ENCODE results near the gene MYBBP1A. TPM values are rescaled to one million over a fixed set of nuclear protein-coding genes. Genes with fewer than 3 reads are reported as not detected.

MYBBP1A gene
- total RNA-seq, 4 donors from 2014 or later: 25.4 to 148 (median 81.5) TPM

DNA sequence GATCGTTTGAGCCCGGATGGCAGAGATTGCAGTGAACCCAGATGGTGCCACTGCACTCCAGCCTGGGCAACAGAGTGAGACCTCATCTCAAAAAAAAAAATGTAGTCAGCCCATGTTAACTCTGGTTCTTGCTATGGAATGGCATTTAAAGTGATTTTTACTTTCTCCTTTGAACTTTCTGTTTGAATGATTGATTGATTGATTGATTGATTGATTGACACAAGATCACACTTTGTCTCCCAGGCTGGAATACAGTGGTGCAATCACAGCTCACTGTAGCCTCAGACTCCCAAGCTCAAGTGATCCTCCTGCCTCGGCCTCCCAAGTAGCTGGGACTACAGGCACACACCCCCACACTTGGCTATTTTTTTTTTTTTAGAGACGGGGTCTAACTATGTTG lies 46.1 kb upstream of the MYBBP1A start:
- no peaks in the 10 kb centered on the region for H3K36me3 ChIP-seq
- no peak overlapping the region for H3K4me3 ChIP-seq
- no peak for TF ChIP-seq EP300 (IDR thresholded peaks at IDR 0.05; ENCODE audit: low read depth)
- TF ChIP-seq, protein P1, sequence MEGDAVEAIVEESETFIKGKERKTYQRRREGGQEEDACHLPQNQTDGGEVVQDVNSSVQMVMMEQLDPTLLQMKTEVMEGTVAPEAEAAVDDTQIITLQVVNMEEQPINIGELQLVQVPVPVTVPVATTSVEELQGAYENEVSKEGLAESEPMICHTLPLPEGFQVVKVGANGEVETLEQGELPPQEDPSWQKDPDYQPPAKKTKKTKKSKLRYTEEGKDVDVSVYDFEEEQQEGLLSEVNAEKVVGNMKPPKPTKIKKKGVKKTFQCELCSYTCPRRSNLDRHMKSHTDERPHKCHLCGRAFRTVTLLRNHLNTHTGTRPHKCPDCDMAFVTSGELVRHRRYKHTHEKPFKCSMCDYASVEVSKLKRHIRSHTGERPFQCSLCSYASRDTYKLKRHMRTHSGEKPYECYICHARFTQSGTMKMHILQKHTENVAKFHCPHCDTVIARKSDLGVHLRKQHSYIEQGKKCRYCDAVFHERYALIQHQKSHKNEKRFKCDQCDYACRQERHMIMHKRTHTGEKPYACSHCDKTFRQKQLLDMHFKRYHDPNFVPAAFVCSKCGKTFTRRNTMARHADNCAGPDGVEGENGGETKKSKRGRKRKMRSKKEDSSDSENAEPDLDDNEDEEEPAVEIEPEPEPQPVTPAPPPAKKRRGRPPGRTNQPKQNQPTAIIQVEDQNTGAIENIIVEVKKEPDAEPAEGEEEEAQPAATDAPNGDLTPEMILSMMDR (IDR thresholded peaks at IDR 0.05): no peak
- no peak for TF ChIP-seq POLR2A (IDR thresholded peaks at IDR 0.05)
- TF ChIP-seq POLR2AphosphoS5 (IDR thresholded peaks at IDR 0.05): no peak
- 88% methylated on average over 4 of the region's 4 CpGs; no CpG with 5 or more reads in 1 of the 2 donors for WGBS, 2 donors (ENCODE audit: low coverage in 1 of 2)
- H3K9me3 ChIP-seq: no peaks in the 10 kb centered on the region
- H3K4me1 ChIP-seq: peaks cover 0 to 3% (median 0%) of the 10 kb centered on the region in 4 donors
- DNase-seq: no peak
- H3K27me3 ChIP-seq: no peaks in the 10 kb centered on the region
- in situ Hi-C loops (cut with MboI; ENCODE audit: low pct_ligation_motif_present in 1 of 4, low pct_unique_long_range_greater_than_20kb in 1 of 4, low sequenced_read_pairs in 3 of 4): loop anchor here in 1 of 4 donors (25.0 kb wide), 1 partner anchor 164 kb away; the partner anchor contains the start of gene SPNS3
- intact Hi-C loops (cut with DNase I; ENCODE audit: low total_unique reads): no loop called here
- H3K27ac ChIP-seq: no peak overlapping the region

- intact Hi-C loops (cut with DNase I; ENCODE audit: low total_unique reads) (no loop called here), in situ Hi-C loops (cut with MboI; ENCODE audit: low pct_ligation_motif_present in 1 of 4, low pct_unique_long_range_greater_than_20kb in 1 of 4, low sequenced_read_pairs in 3 of 4) (loop anchor here in 1 of 4 donors (25.0 kb wide), 1 partner anchor 163 kb away; the partner anchor contains the start of gene SPNS3)
- no peak for DNase-seq
- Histone ChIP-seq H3K27me3 (no peaks in the 10 kb centered on the region), H3K27ac (peak overlapping the region in 1 of 4 donors; percentile 45), H3K9me3 (no peaks in the 10 kb centered on the region), H3K36me3 (no peaks in the 10 kb centered on the region), H3K4me1 (peaks cover 0 to 3% (median 0%) of the 10 kb centered on the region in 4 donors), H3K4me3 (no peak overlapping the region)
- no peak for TF ChIP-seq EP300 (IDR thresholded peaks at IDR 0.05; ENCODE audit: low read depth)
- TF ChIP-seq POLR2AphosphoS5 (IDR thresholded peaks at IDR 0.05): no peak
- no peak for TF ChIP-seq POLR2A (IDR thresholded peaks at IDR 0.05)
- TF ChIP-seq, protein P1 (IDR thresholded peaks at IDR 0.05): no peak
- WGBS, 2 donors (ENCODE audit: low coverage in 1 of 2): 70% methylated on average over 12 of the region's 13 CpGs; no CpG with 5 or more reads in 1 of the 2 donors
These were observed 45.4 kb upstream of the MYBBP1A start for GRCh38 chr17:4600563-4600962.

- WGBS, 2 donors (ENCODE audit: low coverage in 1 of 2): 55% methylated on average over 22 of the region's 25 CpGs; no CpG with 5 or more reads in 1 of the 2 donors
- no peaks in the 10 kb centered on the region for H3K36me3 ChIP-seq
- no peak overlapping the region for H3K4me3 ChIP-seq
- DNase-seq: no peak
- TF ChIP-seq POLR2A (IDR thresholded peaks at IDR 0.05): no peak
- TF ChIP-seq POLR2AphosphoS5 (IDR thresholded peaks at IDR 0.05): peak in 1 of 3 donors; percentile 13
- H3K27ac ChIP-seq: peak overlapping the region; percentile 38 to 62 (median 44)
- no peaks in the 10 kb centered on the region for H3K27me3 ChIP-seq
- H3K4me1 ChIP-seq: peaks cover 0 to 9% (median 0%) of the 10 kb centered on the region in 4 donors
- in situ Hi-C loops (cut with MboI; ENCODE audit: low pct_ligation_motif_present in 1 of 4, low pct_unique_long_range_greater_than_20kb in 1 of 4, low sequenced_read_pairs in 3 of 4) (loop anchor here in 1 of 4 donors (25.0 kb wide), 1 partner anchor 162 kb away; the partner anchor contains the start of gene SPNS3), intact Hi-C loops (cut with DNase I; ENCODE audit: low total_unique reads) (loop anchor here (5.0 kb wide), 1 partner anchor 1578 kb away; no protein-coding TSS in a partner anchor)
- H3K9me3 ChIP-seq: no peaks in the 10 kb centered on the region
These were observed 44.5 kb upstream of the MYBBP1A start for GRCh38 chr17:4599505-4600281.

GRCh38 chr17:4598776-4599504 lies 43.8 kb upstream of the MYBBP1A start:
- peaks cover 0 to 9% (median 0%) of the 10 kb centered on the region in 4 donors for H3K4me1 ChIP-seq
- no peaks in the 10 kb centered on the region for H3K27me3 ChIP-seq
- no peaks in the 10 kb centered on the region for H3K9me3 ChIP-seq
- peak; percentile 26 for DNase-seq
- H3K27ac ChIP-seq: peak overlapping the region; percentile 45 to 67 (median 58)
- in situ Hi-C loops (cut with MboI; ENCODE audit: low pct_ligation_motif_present in 1 of 4, low pct_unique_long_range_greater_than_20kb in 1 of 4, low sequenced_read_pairs in 3 of 4) (no loop called here), intact Hi-C loops (cut with DNase I; ENCODE audit: low total_unique reads) (loop anchor here (5.0 kb wide), 1 partner anchor 1578 kb away; no protein-coding TSS in a partner anchor)
- TF ChIP-seq POLR2A (IDR thresholded peaks at IDR 0.05) (no peak), POLR2AphosphoS5 (IDR thresholded peaks at IDR 0.05) (peak in 1 of 3 donors; percentile 34), EP300 (IDR thresholded peaks at IDR 0.05; ENCODE audit: low read depth) (no peak)
- TF ChIP-seq, protein P1 (IDR thresholded peaks at IDR 0.05): no peak
- H3K4me3 ChIP-seq: no peak overlapping the region
- H3K36me3 ChIP-seq: no peaks in the 10 kb centered on the region
- 85% methylated on average over 20 of the region's 20 CpGs; no CpG with 5 or more reads in 1 of the 2 donors for WGBS, 2 donors (ENCODE audit: low coverage in 1 of 2)
